RPMI8226 (cell line): ENCODE measurements around the gene ISYNA1.

Experiments used
- DNase-seq: peaks from one replicate; pipeline ENCODE4 v3.0.0-alpha.2; 2015

ISYNA1 gene

DNA sequence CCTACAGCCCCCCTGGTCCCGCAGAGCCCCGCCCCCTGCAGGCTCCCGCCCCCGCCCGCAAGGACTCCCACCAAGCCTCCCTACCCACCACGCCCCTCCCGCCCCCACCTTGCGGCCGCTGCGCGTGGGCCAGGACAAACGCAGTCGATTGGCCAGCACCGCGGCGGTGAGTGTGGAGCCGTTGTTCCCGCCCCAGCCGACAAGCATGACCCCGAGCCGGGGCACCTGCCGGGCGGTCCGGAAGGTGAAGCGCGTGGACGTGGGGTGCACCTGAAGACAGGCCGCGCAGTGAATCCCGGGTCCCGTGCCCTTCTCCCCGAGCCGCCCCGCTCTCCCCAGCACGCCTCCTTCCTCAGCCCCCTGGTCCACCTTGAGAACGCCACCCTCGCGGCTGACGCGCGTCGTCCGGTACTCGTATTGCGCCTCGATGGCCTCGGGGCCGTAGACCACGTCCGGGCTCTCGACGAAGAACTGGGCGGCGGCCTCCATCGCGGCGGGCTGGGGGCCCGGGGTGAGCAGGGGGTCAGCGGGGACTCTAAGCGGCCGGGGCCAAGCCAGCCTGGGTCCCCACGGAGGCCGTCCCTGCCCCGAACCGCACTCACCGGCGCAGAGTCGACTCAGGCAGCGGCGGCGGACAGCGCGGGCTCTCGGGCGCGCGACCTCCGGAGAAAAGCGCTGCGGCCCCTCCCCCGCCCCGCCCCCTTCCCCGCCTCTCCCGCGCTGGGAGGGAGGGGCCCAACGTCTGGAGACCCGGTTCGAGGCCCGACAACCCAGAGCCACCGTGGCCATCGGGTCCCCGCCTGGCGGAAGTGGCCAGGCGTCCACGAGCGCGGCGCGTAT, at the start of gene ISYNA1:
Gene ISYNA1, minus strand, starts transcription at position 643 of the 840 bp plus-strand sequence. Its CDS starts 154 bp downstream, at position 489.
- DNase-seq, result peak; percentile 63

DNA sequence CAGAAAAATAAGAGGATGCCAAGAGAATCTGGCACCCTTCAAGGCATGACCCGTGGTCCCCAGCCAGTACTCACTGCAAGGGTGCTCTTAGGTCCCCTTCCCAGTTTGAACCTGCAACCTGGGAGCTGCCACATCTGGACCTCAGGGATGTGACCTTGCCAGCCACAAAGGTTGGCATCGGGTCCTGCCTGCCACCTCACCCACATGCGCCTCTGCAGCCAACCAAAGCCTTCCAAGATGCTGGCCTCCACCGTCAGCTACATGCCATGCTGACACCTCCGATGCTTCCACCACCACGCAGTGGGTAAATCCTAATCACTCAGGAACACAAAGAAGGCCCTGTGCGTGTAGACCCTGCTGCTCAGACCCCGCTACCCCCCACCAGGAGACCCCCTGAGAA, 48.8 kb upstream of the ISYNA1 start:
- DNase-seq, result no peak

DNA sequence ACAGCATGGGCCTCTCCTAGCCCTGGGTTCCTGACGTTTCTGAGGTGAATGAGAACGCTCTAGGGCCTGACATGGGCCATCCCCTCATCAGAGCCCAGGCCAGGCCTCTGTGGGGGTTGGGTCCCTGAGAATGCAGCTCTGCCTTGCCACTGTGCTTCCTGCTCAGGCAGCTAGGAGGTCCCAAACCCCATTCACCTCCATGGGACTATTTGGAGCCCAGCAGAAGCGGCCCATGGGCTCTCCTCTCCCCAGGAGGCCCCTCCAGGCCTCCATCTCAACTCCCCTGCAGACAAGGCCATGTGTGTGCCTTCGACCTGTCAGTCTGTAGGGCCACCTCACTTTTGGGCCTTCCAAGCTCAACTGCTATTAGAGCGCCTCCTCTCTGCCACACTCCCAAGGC, 47.1 kb upstream of the ISYNA1 start:
- DNase-seq, result no peak

DNA sequence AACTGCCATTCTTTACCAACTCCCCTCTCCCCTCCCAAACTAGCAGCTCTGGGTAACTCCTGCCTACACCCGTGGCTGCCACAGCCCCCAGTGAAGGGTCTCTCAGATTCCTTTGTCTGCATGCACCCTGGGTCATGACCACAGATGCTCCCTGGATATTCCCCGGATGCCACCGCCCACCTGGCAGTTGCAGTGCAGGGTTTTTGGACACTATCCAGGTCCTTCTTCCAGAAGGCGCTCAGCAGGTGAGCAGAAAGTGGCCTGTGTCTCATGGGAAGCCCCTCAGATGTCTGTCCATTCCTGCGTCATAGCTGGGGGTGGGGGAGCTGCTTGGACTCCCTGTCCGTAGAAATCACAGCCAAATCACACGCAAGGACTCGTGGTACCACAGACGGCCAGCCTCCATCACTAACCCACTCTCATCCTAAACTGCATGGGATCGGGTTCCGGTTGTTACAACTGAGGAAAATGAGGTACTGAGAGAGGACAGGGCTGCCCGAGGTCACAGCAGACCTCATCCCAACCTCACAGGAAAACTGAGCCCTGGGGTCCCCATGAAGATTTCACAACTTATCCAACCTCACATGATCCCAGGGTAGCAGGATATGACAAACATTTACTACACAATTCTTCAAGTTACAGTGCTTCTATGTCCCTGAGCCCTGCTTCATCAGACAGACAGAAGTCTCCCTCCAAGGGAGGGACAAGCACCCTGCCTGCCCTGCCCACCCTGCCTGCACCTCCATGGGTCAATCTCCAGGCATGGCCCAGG, 45.4 kb upstream of the ISYNA1 start:
- DNase-seq, result no peak

DNA sequence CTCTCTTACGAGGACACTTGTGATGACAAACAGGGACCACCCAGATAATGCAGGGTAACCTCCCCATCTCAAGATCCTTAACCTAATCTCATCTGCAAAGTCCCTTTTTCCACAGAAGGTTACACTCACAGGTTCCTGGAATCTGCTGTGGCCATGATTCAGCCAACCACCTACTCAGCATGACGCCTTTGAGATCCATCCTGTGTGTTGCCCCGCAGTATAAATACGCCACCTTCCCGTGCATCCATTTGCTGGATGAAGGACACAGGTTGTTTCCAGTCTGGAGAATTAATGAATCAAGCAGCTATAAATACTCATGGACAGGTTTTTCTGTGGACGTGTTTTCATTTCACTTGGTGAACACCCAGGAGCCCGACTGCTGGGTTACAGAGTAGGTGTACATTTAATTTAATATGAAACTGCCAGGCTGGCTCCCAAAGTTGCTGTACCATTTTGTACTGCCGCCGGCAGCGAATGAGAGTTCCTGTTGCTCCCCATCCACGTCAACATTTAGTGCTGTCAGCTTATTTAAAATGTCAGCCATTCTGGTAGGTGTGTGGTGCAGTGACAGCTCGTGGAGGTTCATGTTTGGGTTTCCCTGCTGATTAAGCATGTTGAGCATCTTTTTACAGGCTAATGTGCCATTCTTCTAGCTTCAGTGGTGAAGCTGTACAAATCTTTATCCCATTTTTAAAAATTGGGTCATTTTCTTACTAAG, 43.7 kb upstream of the ISYNA1 start:
- no peak for DNase-seq

DNA sequence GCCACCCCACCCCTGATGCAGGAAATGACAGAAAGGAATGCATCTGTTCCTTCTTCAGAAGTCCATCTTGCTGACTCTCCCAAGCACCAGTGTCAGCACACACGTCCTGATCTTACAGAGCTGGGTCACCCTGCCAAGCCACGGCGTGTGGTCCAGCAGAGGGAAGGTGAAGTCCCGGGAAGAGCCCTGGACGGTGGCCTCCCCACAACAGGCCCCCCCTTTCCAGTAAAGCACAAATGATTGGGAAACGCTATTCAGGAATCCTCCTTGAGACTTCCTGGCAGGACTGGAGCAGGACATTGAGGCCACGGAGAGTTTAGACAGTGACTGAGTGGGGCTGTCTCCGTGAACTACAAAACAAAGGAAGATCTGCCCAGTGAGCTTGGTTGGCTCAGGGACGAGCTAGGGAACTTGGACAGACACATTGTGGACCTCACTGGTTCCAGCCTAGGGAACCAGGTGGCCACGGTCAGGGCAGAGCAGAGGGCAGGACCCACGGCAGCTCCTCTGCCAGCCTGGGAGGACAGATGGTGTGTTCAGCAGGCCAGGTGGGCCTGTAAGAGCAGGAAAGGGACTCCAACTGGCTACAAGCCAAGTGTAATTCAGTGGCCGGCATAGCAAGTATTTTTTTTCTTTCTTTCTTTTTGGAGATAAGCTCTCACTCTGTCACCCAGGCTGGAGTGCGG, 42.2 kb upstream of the ISYNA1 start:
- DNase-seq, result peak; percentile 62

DNA sequence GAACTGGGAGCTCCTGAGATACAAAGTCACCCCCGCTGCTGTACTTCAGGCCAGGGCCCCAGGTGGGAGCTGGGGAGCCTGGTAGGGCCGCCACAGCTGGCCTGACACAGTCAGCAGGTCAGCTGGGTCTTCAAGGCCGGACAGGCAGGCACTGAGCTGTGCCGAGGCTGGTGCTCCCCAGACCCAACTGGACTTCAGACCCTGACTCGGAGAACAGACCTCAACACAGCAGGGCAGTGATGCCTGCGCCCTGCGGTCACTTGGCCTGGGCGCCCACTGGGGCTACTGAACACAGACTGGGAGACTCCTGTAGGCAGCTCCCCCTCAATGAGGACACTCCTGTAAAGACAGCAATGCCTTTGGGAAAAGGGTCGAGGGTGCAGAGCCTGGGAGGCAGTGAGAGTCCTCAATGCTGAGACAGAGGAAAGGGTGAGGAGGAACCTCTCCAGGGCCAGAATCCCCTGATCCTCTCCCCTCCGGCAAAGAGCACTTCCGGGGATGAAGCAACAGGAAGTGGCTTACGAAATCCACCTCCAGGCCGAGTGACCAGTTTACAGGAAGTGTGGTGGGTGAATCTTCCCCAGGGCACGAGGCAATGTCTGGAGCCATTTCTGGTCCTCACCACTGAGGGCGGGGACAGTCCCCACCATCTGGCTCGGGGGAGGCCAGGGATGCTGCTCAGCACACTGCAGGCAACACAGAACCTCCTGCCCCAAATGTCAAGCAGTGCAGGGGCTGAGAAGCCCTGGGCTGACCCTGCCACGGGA, 40.8 kb upstream of the ISYNA1 start:
- peak; percentile 28 for DNase-seq

DNA sequence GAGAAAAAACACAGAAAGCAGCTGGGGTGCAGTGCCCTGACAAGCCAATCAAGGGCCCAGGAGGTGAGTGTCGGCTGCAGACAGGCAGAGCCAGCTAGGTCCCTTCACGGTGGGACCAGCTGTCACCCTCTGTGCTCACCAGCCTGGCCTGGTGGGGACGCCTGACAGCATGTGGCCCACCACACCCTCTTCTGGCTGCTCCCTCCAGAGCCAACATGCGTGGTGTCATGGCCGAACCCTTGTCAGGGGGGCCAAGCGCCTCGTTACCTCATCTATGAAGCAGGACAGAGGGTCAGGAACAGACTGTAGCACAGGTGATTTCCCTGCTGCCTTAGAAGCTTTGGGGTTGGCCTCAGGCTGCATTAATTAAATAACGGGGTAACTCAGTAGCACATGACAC, 40.0 kb upstream of the ISYNA1 start:
- DNase-seq, result no peak

DNA sequence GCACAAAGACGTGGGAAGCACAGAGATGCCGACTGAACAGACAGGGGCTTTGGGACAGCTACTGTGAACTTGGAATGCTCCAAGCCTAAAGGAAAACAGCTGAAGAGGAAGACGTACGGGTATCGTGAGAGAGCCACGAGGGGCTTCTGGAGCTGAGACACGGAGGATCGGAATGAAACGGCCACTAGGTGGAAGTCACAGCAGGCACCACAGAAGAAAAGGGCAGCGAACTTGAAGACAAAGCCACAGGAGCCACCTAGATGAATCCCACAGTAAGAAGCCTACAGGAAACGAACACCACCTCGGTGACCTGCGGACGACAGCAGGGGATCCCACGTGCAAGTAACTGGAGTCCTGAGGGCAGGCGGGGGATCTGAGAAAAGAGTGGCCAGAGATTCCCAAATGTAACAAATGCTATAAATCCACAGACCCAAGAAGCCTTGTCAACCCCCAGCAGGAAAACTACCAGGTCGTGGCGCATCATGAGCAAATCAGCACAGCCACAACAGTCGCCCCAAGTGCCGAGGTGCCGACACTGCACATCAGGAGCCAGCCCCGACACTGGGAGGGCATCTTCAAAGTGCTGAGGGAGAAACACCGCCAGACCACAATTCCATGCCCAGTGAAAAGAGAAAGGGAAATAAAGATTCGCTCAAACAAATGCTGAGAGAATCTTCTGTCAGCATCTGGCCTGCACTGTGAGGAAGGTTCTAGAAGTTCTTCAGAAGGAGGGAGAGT, 39.3 kb upstream of the ISYNA1 start:
- no peak for DNase-seq

DNA sequence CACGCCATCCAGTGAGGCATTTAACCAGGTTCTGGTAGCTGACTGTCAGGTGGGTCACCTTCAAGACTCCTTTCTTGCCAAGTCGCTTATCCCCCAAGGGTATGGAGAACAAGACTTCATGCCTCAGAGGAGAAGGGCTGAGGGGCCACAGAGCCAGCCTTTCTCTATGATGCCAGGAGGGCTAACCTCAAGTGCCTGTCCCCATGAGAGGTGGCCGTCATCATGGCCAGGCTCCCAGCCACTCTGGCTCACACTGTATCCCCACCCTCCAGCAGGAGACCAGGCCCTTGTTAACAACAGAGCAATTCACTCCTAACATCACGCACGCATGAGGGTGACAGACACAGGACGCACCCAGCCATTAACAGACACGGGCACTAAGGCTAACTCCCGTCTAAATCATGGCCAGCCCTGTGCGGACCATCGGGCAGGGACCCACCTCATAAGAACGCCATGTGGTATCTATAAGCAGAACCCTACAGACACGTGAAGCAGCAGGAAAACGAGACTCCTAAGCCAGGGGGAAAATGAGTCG, 38.6 kb upstream of the ISYNA1 start:
- no peak for DNase-seq

DNA sequence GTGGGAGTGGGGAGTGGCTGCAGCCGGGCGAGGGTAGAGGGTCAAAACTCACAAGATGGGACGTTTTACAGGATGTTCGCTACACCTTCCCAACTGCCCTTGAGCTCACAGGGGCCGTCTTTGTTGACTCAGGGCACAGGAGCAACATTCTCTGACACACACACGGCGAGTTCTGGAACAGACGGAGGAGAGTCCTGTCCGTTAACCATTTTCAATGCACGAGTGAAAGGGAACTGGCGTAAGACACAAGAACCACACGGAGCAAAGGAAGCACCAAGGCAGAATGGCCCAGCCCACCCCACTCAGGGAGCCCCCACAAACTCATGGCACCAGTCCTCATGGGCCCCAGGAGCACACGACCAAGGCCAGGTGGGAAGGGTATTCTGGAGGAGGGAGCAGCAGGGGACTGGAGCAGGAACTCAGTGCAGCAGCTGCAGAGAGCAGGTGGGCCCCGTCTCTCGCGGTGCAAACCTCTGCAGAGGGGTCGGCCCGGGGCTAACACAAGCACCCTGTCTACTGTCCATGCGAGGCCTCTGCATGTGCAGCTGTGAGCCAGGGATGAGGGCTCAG, 37.9 kb upstream of the ISYNA1 start:
- no peak for DNase-seq

DNA sequence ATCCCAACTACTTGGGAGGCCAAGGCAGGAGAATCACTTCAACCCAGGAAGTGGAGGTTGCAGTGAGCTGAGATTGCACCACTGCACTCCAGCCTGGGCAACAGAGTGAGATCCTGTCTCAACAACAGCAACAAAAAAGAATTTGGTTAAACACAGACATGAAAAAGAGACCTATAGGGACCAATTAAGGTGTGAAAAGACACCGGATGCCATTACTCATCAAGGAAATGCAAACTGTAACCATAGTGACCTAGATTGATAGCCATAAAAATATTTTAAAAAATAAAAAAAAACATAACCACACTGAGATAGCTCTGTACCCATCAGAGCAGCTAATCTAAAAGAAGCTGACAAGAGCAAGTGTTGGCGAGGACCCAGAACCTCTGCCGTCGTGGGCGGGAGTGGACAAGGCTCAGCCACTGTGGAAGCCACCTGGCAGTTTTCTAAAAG, 37.1 kb upstream of the ISYNA1 start:
- DNase-seq, result no peak

DNA sequence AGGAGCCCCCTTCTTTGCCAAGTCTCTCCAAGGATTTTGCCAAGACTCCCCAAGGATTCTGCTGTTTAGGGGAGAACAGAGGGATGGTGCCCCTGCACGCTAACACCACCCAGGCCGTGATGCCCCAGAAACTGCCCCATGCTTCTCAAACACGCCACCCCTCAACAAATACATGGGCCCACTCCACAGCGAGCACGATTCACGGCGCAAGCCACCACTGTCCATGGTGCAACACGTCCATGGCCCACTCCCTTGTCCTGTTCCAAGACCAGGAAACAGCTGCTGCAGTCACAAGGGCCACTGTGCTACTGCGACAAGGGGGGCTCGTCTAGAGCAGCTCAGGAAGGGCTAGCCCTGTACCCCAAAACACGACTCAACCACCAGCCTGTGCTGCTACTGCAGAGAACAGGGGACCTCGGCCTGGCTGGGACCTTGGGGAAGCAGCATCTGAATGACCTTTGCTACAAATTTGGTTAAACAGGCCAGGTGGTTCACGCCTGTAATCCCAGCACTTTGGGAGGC, 36.5 kb upstream of the ISYNA1 start:
- DNase-seq, result no peak

DNA sequence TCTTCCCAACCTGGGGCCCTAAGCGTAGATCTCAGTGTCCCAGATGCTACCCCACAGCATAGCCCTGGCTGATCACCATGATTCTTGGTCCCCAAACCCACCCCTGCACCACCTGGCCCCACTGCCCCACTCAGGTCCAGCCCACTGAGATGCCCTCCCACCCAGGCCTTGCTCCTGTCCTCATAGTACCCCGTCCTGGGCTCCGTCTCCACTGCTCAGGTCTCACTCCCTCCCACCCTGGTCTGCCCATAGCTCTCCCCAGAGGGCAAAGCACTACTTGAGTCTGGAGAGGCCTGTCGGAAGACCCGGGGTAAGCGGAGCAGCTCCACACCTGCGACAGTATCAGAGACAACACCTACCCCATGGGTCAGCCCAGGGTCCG, 35.8 kb upstream of the ISYNA1 start:
- no peak for DNase-seq

DNA sequence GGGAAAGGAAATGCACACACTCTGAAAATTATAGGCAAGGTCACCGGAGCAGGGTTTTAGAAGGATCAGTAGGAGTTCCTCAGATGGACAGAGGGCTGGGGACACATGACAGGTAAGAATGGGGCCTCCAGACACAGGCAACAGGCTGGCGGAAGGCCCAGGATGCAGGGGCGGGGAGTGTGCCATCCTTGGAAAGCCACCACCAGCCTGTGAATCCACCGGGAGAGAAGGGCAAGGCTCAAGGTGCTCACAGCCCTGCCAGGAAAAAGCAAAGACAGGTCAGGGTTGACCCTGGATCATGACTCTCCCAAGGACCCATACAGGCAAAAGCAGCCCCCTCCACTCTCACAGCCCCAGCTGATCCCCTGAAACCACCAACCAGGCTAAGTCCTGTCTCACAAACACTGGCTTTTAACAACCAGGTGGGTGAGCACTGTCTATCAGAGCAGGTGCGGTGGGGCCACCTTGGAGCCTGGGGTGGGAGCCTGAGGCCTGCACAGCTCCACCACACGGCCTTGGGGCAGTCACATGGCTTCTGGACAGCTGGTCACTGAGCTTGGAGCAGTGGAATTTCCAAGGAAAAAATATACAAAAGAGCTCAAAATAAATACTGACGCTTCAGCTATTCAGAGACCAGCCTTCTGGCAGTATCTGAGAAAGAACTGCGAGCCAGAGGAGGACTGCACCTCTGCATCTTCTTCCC, 35.2 kb upstream of the ISYNA1 start:
- no peak for DNase-seq

DNA sequence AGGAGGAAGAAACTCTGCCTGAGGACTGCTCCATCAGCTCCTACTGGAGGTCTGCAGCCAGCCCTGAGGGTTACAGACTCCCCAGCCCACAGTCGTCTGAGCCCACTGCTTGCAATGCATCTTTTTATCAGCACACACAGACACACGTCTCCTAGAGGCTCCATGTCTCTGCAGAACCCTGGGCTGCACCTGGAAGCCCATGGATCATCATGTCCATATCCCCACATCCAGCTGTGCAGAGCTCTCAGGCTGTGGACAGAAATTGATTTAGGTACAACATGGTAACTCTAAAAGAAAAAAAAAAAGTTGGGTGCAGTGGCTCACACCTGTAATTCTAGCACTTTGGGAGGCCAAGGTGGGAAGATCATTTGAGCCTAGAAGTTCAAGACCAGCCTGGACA, 32.9 kb upstream of the ISYNA1 start:
- DNase-seq, result no peak

DNA sequence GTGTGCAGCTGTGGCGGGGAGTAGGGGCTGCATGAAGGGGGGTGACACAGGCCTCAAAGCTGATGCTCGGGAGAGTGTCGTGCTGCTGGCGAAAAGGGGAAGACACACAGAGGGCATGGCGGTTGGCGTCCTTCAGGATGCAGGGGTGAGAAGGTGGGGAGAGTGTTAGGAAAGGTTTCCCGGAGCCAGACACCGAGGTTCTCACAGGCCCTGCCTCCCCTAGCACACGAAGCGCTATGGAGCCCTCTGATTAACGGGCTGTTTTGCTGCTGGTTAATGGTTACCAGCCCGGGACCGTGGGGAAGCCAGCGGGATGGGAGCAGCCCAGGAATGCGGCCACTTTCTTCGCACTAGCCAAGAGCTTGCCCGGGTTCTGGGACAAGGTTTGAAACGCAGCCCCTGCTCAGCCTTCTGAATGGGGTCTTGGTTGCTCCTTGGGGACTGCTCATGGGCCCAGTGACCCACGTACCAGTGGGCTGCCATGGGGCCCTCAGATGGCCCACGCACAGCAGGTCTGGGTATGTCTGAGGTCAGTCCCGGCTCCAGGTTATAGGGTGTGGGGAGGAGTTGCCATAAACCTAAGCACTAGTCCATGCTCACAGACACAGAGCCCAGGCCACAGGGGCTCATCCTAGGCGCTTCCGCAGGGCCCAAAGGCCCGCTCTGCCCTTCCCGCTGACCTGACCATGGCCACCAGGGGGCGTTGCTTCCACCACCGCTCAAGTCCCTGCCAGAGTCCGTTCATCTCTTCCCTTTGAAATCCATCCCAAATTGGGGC, 31.3 kb upstream of the ISYNA1 start:
- DNase-seq, result peak; percentile 39

DNA sequence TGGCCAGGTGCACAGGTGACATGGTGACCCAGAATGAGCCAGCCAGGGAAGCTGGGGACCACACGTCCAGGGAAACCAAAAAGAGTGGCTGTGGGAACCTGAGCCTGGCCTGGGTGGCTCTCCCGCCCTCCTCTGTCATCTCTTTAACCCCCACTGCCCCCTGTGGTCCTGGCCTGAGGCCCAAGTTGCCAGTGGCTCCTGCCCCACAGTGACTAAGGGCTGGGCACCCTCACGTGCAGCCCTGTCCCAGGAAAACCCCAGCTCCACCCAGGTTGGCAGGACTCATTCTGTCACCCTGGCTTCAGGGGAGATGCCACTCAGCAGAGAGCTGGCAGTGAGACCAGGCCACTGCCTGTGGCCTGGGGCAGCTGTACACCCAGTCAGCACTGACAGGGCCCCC, 30.6 kb upstream of the ISYNA1 start:
- DNase-seq, result no peak

DNA sequence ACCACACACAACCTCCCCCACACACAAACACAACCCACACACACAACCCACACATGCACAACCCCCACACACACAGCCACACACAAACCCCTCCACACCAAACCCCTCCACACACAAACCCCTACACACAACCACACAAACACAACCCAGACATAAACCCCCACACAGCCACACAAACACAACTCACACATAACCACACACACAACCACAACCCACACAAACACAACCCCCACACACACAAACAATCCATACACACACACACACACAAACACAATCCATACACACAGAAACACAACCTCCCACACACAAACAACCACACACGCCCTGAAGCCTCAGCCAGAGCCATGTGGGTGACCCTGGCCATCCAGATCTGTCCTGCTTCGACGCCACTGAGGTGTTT, 30.0 kb upstream of the ISYNA1 start:
- no peak for DNase-seq
